IMR-90 (cell line): Measurements from ENCODE around the gene FAM193A. TPM values are rescaled to one million over a fixed set of nuclear protein-coding genes. Genes with fewer than 3 reads are reported as not detected.
"Not testable (repeated sequence)": the region's sequence is repeated elsewhere in the genome, so short reads cannot be mapped to it uniquely, and the experiment has no call there.

Experiments used
- ATAC-seq: fragments of 200-7000 bp; cut with Tn5 transposase; 2 replicates; pipeline ENCODE4 v1.9.1; 2020; ENCODE audit warnings: low read depth, mild to moderate bottlenecking, moderate library complexity
- BruUV-seq: library from RNA; stranded (reverse); fragments of 400-500 nt; replicated peaks from 2 replicates; lab custom pipeline; 2021; lab: Mats Ljungman, UMichigan
- CTCF ChIA-PET: fragments of 300-600 bp; formaldehyde crosslinking; extraction: SDS; loops from one replicate; lab custom pipeline; 2021; ENCODE audit warnings: antibody characterized with exemption; lab: Yijun Ruan, JAX
- POLR2A ChIA-PET: fragments of 300-600 bp; sonication (Branson Sonifier 250); formaldehyde crosslinking; loops from one replicate; lab custom pipeline; 2022; ENCODE audit warnings: antibody characterized with exemption; ENCODE audit not compliant: unreplicated experiment; lab: Charles Lee
- DNase-seq: peaks from one replicate; pipeline ENCODE4 v3.0.0; 2013
- H2AFZ ChIP-seq: replicated peaks from 2 replicates; pipeline ENCODE3; 2013; ENCODE audit warnings: low read length, mild to moderate bottlenecking; ENCODE audit not compliant: poor library complexity
- H2AK5ac ChIP-seq: 2 replicates; pipeline ENCODE4 v1.6.1; 2013; ENCODE audit warnings: low read depth, low read length, inconsistent platforms
- H2AK9ac ChIP-seq: replicated peaks from 2 replicates; pipeline ENCODE3; 2013; ENCODE audit warnings: mild to moderate bottlenecking, low read depth, low read length, moderate library complexity; ENCODE audit not compliant: poor library complexity
- H2BK120ac ChIP-seq: 2 replicates; pipeline ENCODE4 v1.6.1; 2013; ENCODE audit warnings: low read depth, low read length, inconsistent platforms
- H2BK15ac ChIP-seq: 3 replicates; pipeline ENCODE4 v1.6.1; 2013; ENCODE audit warnings: low read depth, low read length, inconsistent platforms
- H2BK20ac ChIP-seq: 2 replicates; pipeline ENCODE4 v1.6.1; 2013; ENCODE audit warnings: low read depth, mild to moderate bottlenecking, inconsistent platforms, low read length, moderate library complexity
- H2BK5ac ChIP-seq: 2 replicates; pipeline ENCODE4 v1.6.1; 2013; ENCODE audit warnings: mild to moderate bottlenecking, low read depth, low read length, inconsistent platforms; ENCODE audit not compliant: poor library complexity, severe bottlenecking
- H3K14ac ChIP-seq: replicated peaks from 2 replicates; pipeline ENCODE4 v1.6.1; 2013; ENCODE audit warnings: low read depth, low read length, inconsistent platforms
- H3K18ac ChIP-seq: 2 replicates; pipeline ENCODE4 v1.6.1; 2013; ENCODE audit warnings: low read depth, low read length, control low read depth
- H3K23ac ChIP-seq: 2 replicates; pipeline ENCODE4 v1.6.1; 2013; ENCODE audit warnings: low read depth, low read length, inconsistent platforms
- H3K27ac ChIP-seq: 2 replicates; pipeline ENCODE4 v1.5.1; 2013; ENCODE audit warnings: mild to moderate bottlenecking, control low read depth, low read length; ENCODE audit not compliant: insufficient read depth
- H3K27me3 ChIP-seq: 2 replicates; pipeline ENCODE4 v1.6.1; 2013; ENCODE audit warnings: low read length; ENCODE audit not compliant: control insufficient read depth, insufficient read depth
- H3K36me3 ChIP-seq: 2 replicates; pipeline ENCODE4 v1.6.1; 2013; ENCODE audit warnings: low read length, mixed read lengths; ENCODE audit not compliant: control insufficient read depth, insufficient read depth
- H3K4ac ChIP-seq: 2 replicates; pipeline ENCODE4 v1.6.1; 2013; ENCODE audit warnings: low read depth, low read length, inconsistent platforms
- H3K4me1 ChIP-seq: 2 replicates; pipeline ENCODE4 v1.6.1; 2013; ENCODE audit warnings: low read length, mixed read lengths; ENCODE audit not compliant: control insufficient read depth, insufficient read depth
- H3K4me2 ChIP-seq: 2 replicates; pipeline ENCODE4 v1.6.1; 2013; ENCODE audit warnings: low read depth, mild to moderate bottlenecking, control low read depth, low read length, moderate library complexity
- H3K4me3 ChIP-seq: 2 replicates; pipeline ENCODE4 v1.5.1; 2013; ENCODE audit warnings: low read depth, mild to moderate bottlenecking, control low read depth, low read length, moderate library complexity; ENCODE audit not compliant: insufficient read depth
- H3K56ac ChIP-seq: 2 replicates; pipeline ENCODE4 v1.6.1; 2013; ENCODE audit warnings: low read length, inconsistent platforms; ENCODE audit not compliant: insufficient read depth; ENCODE audit errors: extremely low read depth
- H3K79me1 ChIP-seq, 2 experiments: 2 replicates each; pipeline ENCODE4 v1.6.1; 2013; ENCODE audit warnings: low read length in 2 of 2, inconsistent platforms in 1 of 2, low read depth in 1 of 2
- H3K9ac ChIP-seq: 2 replicates; pipeline ENCODE4 v1.6.1; 2013; ENCODE audit warnings: low read depth, low read length, control low read depth
- H3K9me1 ChIP-seq: 2 replicates; pipeline ENCODE4 v1.6.1; 2013; ENCODE audit warnings: low read length, inconsistent platforms; ENCODE audit not compliant: insufficient read depth
- H3K9me3 ChIP-seq: 2 replicates; pipeline ENCODE4 v1.6.1; 2013; ENCODE audit warnings: low read length; ENCODE audit not compliant: control insufficient read depth, insufficient read depth
- H4K20me1 ChIP-seq: 2 replicates; pipeline ENCODE4 v1.6.1; 2013; ENCODE audit warnings: low read length, inconsistent platforms; ENCODE audit not compliant: insufficient read depth
- H4K5ac ChIP-seq: 2 replicates; pipeline ENCODE4 v1.6.1; 2013; ENCODE audit warnings: mild to moderate bottlenecking, low read depth, low read length, control low read depth
- H4K8ac ChIP-seq, 2 experiments: 2 replicates each; pipeline ENCODE4 v1.6.1; 2013; ENCODE audit warnings: low read depth in 2 of 2, low read length in 2 of 2, control low read depth in 1 of 2, inconsistent platforms in 1 of 2
- H4K91ac ChIP-seq: 2 replicates; pipeline ENCODE4 v1.6.1; 2013; ENCODE audit warnings: low read depth, low read length, inconsistent platforms; ENCODE audit not compliant: insufficient read depth
- WGBS, 2 experiments: methylation state at CpG; one replicate each; pipeline versions ENCODE4 v1.1.5 to v1.1.7; 2013; ENCODE audit warnings: missing lambda C conversion rate in 2 of 2; ENCODE audit not compliant: insufficient read length in 1 of 2; ENCODE audit errors: extremely low coverage in 2 of 2; 5-methylcytosine and 5-hydroxymethylcytosine counted together
- dilution Hi-C: fragments of 300-500 bp; cut with HindIII; formaldehyde crosslinking; loops from one replicate; pipeline ENCODE4 v1.14.3; 2018; ENCODE audit warnings: low sequenced_read_pairs; ENCODE audit not compliant: unreplicated experiment
- in situ Hi-C: fragments of 300-500 bp; cut with MboI; formaldehyde crosslinking; loops from 3 replicates; pipeline ENCODE4 v1.14.3; 2019; ENCODE audit warnings: low sequenced_read_pairs, inconsistent platforms, mixed read lengths
- intact Hi-C: fragments of 100-400 bp; cut with micrococcal nuclease; formaldehyde crosslinking; loops from 2 replicates; pipeline ENCODE4 v1.10.0; 2022
- polyA plus RNA-seq, 3 experiments: library from polyadenylated mRNA; depleted of rRNA; stranded (reverse); fragments of >200 nt; gene quantifications; 2 replicates each; pipeline ENCODE4 v1.2.3, GENCODE V29; 2012; ENCODE audit warnings: low replicate concordance in 1 of 3
- total RNA-seq: library from RNA; depleted of rRNA; stranded (reverse); fragments of >200 nt; gene quantifications from 2 replicates; pipeline ENCODE4 v1.2.3, GENCODE V29; 2012

FAM193A gene
- total and polyA plus RNA-seq, 2 of the 4 experiments (the other 2 are of a cell fraction), result 6.8 to 11.0 TPM

GRCh38 chr4:2592014-2592413, 55.6 kb downstream of the FAM193A start:
- WGBS, 2 experiments, result 77% methylated on average over 7 of the region's 12 CpGs; no CpG with 5 or more reads in 1 of the 2 experiments
- in situ Hi-C loops, H3K56ac ChIP-seq, H3K23ac ChIP-seq, BruUV-seq, ATAC-seq, dilution Hi-C loops, H3K36me3 ChIP-seq, H2BK20ac ChIP-seq, H3K4ac ChIP-seq, intact Hi-C loops, CTCF ChIA-PET, H2BK120ac ChIP-seq, H4K91ac ChIP-seq, H2AK9ac ChIP-seq, H3K4me3 ChIP-seq, H2BK5ac ChIP-seq, H3K18ac ChIP-seq, H3K27me3 ChIP-seq, H2AK5ac ChIP-seq, H4K8ac ChIP-seq, H3K9me3 ChIP-seq, H3K4me2 ChIP-seq, H3K14ac ChIP-seq, H4K5ac ChIP-seq, DNase-seq, H3K9ac ChIP-seq, H2BK15ac ChIP-seq, H3K27ac ChIP-seq, POLR2A ChIA-PET, H2AFZ ChIP-seq: not testable (repeated sequence)
- H3K9me1 ChIP-seq, result peaks cover 51% of the 10 kb centered on the region
- peaks cover 99% of the 10 kb centered on the region for H4K20me1 ChIP-seq
- H3K79me1 ChIP-seq, result peaks cover 28 to 91% of the 10 kb centered on the region in 2 experiments
- H3K4me1 ChIP-seq, result peaks cover 35% of the 10 kb centered on the region
